ENCODE measurements around the gene CDRT4.
"Not testable (repeated sequence)": the region's sequence is repeated elsewhere in the genome, so short reads cannot be mapped to it uniquely, and the experiment has no call there.

The CDRT4 gene

DNA sequence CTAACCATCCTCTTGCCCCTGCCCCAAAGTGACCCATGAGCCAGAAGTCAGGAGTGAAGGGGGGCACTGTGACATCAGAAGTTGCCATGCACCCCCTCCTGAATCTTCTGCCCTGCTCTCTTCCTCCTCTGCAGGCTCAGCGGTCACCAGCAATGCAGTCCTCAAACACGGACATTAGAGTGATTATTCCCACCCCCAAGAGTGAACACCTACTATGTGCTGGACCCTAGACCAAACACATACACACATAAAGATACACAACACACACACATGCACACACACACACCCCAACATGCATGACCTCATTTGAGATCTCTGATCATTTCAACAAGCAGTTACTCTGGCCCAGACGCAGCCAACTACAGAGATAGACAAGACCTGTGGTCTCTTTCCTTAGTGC is at the start of gene CDRT4:
CDRT4 (minus strand) TSS at position 30 of the 400 bp plus-strand sequence. CDS start 27,383 bp downstream, outside the sequence.
- no peak for DNase-seq (ENCODE audit: low read depth)

DNA sequence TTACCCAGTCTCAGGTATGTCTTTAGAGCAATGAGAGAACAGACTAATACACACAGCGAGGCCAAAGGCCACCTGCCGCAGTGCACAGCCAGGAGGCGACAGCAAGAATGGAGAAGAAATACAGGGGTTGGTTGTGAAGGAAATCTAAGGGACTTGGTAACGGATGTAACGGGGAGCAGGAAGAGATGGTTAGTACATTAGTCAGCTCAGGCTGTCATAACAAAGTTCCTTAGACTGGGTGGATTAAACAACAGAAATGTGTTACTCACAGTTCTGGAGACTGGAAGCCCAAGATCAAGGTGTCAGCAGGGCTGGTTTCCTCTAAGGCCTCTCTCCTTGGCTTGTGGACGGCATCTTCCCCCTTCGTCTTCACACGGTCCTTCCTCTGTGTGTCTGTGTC is 48.7 kb upstream of the CDRT4 start:
- no peak for DNase-seq (ENCODE audit: low read depth)

DNA sequence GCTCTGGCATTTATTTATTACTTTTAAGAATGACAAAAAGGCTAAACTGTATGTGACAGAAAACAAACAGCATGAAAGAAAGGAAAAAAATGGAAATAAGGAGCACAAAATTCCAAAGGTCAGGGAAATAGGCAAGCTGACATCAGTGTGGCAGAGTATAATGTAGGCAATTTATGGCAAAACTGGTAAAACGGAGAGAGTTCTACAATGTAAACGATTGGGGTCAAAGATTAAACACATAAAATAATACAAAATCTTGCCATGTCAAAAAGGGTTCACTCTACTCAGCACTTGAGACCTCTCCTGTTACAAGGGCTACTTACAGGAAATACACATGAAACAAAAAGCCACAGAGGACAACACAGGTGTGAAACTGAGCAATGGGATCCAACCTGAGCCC is 47.0 kb upstream of the CDRT4 start:
- DNase-seq (ENCODE audit: low read depth), result no peak

DNA sequence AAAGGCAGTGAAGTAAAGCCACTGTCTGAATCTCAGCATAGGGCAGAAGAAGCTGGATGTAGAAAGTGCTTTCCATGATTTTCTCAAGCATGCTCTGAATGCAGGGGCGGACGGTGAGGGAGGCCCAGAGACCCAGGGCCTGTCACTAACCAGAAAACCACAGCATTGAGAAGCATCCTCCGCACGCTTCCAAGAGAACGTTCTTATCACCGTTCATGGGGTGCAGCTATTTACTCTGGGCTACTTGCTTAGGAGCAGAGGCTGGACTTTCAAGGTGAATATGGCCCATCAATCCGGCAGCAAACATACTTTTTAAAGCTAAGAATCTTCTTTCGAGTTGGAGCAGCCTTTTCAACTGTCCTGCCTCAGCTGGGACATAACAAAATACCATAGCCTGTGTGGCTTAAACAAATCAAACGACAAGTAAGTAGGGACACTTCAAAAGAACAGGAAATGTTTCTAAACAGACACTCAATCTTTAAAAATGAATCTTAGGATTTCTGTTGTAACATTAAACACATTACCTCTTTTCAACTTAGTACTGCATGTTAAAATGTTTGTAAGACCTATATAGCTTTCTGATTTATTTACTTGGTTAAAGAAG is 46.5 kb upstream of the CDRT4 start:
- no peak for DNase-seq (ENCODE audit: low read depth)

DNA sequence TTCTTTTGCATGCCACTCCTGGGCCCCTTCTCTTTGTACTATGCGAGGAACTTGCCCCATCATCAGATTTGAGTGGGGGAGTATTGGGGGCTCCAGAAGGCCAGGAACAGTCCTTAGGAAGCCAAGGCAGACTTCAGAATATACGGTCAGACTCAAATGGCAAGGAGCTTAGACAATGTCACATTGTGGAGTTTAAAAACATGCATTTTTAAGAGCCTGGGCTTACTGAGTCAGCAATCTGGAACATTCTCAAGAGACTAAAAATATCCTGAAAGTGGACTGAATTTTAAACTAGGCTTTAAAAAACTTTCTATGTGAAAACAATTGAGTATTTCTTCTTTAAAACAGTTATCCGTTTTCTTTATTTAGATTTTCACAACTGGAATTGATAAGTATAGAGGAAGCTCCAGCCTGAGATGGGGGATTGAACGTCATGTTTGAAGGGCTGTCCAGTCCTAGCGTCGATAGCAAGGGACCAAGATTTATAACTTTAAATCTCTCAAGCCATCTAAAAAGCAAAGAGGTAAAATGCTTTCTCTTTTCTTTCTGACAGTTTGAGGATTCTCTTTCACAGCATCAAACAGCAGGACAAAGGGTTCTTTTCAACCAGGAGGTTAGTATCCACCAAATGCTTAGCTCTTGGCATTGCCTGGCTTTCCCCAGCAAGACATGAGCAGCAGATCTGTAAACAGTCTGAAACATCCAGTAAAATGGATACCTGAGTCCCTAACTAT is 45.8 kb upstream of the CDRT4 start:
- no peak for DNase-seq (ENCODE audit: low read depth)

DNA sequence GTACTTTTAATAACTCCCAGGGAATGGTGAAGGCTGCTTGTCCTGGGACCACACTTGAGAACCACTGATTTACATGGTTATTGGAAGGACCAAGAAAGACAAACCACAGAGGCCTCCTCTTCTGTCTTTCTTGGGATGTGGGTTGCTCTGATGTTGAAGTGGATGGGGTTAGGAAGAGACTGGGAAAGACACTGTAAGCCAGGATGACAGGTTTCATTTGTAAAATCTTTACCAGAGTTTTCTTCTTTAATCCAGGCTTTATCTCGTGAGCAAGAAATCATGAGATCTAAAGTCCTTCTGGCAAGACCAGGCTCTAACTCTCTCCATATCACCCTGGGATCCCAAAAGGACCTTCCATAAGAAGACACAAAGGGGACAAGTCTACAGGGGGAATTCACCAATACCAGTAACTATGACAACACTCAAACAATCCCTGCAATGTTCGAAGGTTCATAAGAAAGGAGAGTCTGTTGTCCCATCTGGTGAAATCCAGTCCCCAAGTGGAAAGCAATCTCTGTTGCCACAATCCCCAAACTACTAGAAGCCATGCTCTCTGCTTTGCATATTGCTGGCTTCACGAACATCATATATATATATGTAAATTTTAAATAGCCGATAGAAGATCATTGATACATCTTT is 44.8 kb upstream of the CDRT4 start:
- no peak for DNase-seq (ENCODE audit: low read depth)

DNA sequence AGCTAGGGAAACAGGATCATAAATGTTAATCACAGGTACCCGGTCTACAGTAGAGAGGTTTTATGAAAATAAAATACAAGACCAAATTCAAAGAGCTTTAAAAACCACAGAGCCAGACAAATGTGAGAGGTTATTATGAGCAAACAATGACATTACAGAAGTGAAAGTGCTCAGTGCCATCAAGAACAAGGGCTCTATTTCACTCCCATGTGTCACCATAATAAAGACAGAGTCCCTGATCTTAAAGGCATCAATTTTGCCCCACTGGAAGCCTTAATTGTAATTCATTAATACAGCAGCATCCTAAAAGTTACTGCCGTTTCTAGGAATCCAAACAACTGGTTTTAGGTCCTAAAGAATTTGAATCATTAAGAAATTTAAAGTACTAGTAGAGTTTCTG is 43.7 kb upstream of the CDRT4 start:
- DNase-seq (ENCODE audit: low read depth), result no peak

DNA sequence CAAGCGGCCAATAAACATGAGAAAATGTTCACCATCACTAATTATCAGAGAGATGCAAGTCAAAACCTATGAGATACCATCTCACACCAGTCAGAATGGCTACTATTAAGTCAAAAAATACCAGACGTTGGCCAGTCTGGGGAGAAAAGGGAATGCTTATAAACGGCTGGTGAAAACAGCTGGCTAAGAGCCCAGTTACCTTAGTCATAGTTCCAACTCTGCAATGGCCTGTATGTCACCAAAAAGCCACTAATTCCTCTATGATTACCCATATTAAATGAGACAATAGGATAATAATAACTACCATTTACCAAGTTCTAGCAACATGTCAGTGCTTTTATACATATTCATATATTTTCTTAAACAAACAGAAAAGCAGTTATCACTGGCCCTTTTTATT is 42.9 kb upstream of the CDRT4 start:
- no peak for DNase-seq (ENCODE audit: low read depth)

DNA sequence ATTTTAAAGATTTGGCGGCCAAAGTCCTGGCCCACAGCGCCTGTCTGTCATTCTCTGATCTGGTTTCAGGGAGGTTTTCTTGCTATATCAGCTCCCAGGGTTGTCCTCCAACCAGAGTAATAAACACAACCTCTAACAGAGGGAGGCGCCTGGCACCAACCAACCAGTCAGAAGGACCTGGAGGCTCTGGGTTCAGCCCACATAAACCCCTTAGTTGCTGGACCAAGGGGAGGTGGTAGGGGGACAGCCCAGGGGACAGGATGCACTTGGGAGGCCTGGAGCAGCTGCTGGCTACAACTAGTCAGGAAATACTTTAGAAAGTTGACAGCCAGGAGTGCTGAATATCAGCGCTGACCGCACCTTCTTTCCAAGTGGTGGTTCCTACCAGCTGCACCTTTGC is 41.7 kb upstream of the CDRT4 start:
- no peak for DNase-seq (ENCODE audit: low read depth)

DNA sequence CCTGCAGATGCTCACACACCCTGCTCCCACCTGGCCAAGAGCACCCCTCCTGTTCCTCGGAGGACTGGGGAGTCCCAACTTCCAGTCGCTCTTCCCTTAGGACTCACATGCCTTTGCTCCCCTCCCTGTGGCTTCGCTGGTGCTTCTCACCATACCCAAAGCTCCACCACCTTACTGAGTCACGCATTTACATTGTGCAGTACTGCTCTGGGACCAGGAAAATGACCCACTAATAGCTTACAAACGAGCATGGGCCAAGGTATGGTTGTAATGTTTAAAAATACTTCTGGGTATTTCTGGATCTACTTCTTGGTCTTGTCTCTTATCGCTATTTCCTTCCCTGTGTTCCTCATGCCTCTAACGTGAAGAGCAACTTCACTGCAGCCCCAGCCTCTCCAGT is 41.0 kb upstream of the CDRT4 start:
- no peak for DNase-seq (ENCODE audit: low read depth)

DNA sequence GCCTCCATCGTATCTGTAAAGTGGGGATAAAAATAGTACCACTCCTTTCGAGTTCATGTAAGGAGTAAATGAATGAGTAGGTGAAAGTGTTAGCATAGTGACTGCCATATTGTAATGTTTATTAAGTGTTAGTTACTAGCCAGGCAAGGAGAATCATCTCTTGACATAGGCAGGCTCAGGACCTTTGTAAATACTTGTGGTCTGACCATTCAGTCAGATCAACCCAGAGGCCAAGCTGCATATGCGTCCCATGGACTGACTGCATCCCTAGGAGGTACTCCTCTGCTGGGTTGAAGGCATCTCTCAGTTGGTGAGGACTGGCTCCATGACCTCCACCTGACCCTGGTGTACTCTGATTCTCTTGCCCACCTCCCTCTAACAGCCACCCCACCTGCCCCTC is 40.5 kb upstream of the CDRT4 start:
- DNase-seq (ENCODE audit: low read depth), result no peak

DNA sequence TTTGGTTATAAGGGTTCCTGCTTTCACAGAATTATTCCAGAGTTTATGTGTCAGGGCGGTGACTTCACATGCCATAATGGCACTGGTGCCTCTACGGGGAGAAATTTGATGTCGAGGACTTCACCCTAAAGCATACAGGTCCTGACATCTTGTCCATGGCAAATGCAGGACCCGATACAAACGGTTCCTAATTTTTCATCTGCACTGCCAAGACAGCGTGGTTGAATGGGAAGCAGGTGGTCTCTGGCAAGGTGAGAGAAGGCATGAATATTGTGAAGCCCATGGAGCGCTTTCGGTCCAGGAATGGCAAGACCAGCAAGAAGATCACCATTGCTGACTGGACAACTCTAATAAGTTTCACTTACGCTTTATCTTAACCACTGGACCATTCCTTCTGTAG is 39.6 kb upstream of the CDRT4 start:
- DNase-seq (ENCODE audit: low read depth), result no peak

DNA sequence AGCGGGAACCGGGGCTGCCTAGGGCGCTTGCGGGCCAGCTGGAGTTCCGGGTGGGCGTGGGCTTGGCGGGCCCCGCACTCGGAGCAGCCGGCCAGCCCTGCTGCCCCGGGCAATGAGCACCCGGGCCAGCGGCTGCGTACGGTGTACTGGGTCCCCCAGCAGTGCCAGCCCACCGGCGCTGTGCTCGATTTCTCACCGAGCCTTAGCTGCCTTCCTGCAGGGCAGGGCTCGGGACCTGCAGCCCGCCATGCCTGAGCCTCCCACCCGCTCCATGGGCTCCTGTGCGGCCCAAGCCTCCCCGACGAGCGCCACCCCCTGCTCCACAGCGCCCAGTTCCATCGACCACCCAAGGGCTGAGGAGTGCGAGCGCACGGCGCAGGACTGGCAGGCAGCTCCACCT is 38.3 kb upstream of the CDRT4 start:
- not testable (repeated sequence) for DNase-seq (ENCODE audit: low read depth)

DNA sequence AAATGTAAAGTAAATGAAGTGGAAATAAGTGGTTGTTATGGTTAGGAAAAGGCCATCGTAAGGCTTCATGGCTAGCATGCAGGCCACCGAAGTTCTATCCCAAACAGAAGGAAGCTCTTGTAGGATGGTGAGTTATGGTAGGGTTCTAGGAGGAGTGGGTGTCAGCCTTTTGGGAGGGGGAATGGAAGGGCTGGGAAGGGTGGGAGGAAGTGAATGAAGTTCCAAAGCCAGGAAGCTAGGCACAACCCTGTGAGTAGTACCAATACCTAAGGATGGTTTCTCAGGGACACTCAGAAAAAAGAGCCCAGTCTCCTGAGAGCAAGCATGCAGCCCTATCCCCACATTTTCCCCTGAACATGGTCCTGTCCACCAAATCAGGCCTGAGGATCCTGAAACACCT is 36.3 kb upstream of the CDRT4 start:
- no peak for DNase-seq (ENCODE audit: low read depth)

DNA sequence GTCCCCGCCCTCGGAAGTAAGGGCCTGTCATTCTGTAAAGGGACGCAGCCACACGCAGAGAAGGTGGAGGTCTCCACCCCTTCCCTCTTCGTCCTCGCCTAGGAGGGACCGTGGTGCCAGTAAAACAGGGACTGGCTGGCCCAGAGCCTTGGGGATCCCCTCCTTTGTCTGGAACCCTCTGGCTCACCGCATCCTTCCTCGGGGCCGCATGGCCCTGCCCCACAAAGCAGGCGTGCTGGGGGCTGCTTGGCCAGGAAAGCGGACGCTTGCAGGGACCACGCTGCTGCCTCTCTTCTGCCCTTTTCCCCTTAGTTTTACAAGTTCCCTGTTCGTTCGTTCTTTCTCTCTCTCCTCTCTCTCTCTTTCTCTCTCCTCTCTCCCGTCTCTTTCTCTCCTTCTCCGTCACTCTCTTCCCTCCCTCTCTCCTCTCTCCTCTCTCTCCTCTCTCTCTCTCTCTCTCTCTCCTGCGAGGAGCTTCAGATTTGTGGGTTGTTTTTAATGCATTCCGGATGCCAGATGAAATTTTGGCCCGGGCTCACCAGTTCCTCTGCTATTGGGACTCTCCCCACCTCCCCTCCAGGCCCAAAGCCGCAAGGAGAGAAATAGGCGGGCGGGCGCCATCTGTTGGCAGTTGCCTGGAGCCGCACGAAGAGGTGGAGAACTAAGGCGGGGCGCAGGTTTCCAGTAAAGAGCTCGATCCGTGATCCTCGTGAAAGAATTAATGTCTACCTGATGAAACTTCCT is 35.1 kb upstream of the CDRT4 start:
- peak; percentile 55 for DNase-seq (ENCODE audit: low read depth)

DNA sequence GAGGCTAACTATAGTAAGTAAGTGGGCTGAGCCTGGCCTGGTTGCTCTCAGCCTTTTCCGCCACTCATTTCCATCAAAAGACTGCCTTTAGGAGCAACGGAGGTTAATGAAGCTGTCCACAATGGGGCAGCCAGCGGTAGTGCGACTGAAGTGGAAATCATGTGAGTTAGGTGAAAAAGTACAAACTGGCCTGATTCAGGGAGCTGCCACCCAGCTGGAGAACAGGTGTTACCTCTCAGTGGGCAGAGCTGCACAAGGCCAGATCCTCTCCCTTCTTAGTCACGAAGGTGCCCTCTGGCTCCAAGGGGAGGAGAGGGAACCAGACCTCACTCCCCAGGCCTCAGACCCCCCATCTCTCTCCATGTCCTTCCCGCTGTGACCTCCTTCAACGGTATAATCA is 34.4 kb upstream of the CDRT4 start:
- no peak for DNase-seq (ENCODE audit: low read depth)

DNA sequence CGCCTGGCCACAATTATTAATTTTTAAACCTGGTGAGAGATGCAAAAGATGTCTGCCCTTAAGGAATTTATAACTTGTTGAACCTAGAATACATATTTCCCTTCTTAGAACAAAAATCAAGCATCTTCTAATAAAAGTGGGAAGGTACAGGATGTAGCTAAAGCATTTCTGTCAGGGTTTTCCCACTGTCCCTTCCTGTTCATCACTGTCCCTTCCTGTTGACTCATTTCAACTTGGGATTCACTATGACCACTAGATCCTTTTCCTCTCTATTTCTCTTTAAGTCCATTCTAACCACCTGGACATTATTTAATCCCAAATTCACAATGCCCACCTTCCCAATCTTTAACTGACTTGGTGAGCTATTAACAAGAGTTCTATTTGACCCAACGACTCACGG is 33.9 kb upstream of the CDRT4 start:
- DNase-seq (ENCODE audit: low read depth), result no peak

DNA sequence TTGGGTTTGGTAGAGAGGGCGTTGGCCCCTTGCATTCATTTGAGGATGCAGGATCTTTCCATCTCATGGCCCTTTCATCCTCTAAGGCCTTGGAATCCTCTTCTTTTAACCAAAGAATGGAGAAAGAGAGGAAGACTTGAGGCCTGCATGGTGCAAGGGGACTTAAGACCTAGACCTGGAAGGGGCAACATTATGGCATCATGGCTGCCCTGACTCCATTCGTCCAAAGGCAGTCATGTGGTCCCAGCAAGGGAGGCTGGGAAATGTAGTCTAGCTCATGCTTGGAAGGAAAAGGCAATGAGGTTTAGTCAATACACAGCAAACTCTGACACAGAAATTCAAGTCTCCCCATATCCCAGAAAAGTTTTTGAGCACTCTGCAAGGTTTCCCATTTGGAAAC is 30.7 kb upstream of the CDRT4 start:
- no peak for DNase-seq (ENCODE audit: low read depth)

DNA sequence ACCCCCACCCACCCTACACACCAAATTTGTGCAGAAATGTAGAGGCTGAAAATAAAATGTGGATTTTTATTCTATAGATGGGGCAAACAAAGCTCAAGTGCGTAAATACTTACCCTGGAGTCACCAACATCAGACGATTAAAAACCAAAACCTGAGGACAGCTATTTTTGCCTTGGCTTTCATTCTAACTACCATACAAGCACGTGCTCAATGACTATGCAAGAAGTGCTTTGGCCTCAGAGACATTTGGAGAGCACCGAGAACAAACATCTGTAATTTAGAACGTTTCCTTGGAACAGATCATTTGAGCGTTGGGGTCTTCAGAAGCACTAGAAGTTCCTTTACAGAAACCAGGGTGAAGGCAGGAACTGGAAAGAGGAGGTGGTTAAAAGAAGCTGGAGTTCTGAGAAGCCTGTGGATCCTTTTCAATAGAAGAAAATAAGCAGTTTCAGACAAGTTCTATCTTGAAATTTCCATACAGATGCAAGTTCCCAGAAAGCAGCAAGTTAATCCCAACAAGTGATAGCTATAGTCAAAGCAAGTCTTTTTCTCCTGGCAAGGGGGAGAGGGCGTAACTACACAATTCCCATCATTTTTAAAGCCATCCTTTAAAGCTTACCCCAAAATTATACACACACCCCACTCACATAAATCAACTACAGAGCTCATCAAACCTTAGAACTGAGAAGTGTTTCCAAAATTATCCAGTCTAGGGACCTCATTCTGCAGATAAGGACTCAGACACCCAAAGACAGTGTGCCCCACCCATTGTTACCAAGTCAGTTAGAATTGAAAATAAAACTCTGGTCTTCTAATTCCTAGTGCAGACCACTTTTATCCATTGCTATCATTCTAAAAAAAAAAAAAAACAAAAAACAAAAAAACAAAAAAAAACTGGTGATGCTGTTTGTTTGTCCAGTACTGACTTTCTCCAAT is 29.6 kb upstream of the CDRT4 start:
- no peak for DNase-seq (ENCODE audit: low read depth)

DNA sequence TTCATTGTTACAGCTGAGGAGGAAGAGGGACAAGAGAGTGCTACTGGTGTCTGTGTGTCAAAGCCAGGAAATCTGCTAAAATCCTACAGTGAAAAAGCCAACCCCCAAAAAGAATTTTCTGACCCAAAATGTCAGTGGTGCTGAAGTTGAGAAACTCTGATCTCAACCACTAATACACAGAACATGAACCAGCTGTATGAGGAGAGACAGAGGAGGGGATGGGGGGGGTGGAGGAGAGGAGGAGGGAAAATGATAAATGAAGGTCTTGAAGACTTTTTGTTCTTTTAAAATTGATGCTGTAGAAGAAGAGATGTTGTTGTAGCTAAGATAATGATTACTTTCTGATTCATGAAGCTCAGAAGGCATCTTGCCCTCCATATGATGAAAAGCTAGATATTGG is 27.4 kb upstream of the CDRT4 start:
- DNase-seq (ENCODE audit: low read depth), result no peak

DNA sequence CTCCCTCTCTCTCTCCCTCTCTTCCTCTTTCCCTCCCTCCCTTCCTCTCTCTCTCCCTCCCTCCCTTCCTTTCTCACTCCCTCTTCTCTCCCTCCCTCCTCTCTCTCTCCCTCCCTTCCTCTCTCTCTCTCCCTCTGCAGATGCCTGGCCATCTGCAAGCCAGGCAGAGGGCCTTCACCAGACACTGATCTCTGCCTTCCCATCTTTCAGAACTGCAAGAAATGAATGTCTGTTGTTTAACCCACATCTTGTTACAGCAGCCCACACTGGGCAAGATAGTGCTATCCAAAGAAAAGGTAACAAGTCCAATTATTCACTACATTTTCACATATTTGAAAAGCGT is 26.2 kb upstream of the CDRT4 start:
- DNase-seq (ENCODE audit: low read depth), result no peak

Measured in stimulated activated CD8-positive, alpha-beta memory T cell treated with anti-CD3 and anti-CD28 coated beads, Interleukin-4, amount 100 ng/mL, for 24 hours (primary cell).